22Rv1 (cell line): ENCODE data around the gene SPNS3.

ENCODE experiments used
- H3K27ac ChIP-seq: fragments of 450-650 bp; 2 replicates; pipeline ENCODE4 v1.5.1; 2017
- CTCF ChIP-seq: fragments of 450-650 bp; IDR thresholded peaks from 2 replicates; pipeline ENCODE4 v1.5.1; 2017; ENCODE audit warnings: mild to moderate bottlenecking
- ZFX ChIP-seq: fragments of 450-650 bp; IDR thresholded peaks from 2 replicates; pipeline ENCODE4 v1.6.1; 2017; ENCODE audit warnings: antibody characterized with exemption, borderline replicate concordance

SPNS3 gene

DNA sequence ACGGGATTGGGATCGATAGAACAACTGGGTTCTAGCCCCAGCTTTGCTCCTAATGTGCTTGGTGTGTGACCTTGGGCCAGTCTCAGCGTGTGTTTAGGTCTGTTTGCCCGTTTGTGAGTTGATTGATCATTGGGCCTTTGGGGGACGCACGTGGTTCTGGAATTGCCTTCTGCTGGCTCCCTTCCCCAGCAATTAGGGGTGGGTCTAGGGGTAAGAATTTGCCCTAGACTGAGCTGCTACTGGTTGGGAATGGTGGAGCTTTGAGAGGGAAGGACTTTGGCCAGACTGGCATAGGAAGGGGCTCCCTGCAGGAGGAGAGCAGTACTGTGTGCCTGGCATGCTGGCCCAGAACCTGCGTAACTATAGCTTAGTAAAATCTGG lies 66.4 kb downstream of the SPNS3 start:
- no peak overlapping the region for H3K27ac ChIP-seq
- TF ChIP-seq CTCF (no peak), ZFX (no peak)

GRCh38 chr17:4501295-4501949 lies 67.7 kb downstream of the SPNS3 start:
- TF ChIP-seq CTCF (no peak), ZFX (no peak)
- H3K27ac ChIP-seq: no peak overlapping the region

DNA sequence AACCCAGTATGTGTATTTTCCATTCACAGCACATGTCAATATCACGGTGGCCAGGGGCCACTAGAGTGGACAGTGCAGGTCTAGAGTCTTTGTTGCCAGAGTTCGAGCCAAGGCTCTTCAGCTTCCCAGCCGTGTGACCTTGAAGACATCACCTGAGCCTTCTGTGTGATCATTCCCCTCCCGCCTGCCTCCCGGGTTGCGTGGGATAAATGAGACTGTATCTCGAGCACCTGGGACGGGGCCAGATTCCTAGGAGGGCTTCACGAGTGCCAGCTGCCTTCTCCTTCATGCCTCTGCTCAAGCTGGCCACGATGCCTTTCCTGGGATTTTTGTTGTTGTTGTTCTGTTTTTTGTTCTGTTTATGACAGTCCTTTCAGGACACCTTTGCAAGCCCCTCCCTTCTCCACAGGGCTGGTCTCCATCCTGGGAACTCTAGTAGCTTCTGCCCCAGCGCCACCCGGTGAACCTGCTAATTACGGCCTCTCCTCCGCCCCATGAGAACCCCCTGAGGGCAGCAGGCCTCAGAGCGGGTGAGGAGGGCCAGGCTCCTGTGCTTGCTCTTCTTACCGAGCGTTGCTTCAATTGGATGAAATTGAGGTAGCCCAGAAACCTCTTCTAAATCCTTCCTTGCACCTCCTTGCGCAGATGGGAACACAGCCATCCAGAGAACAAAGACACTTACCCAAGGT lies 68.9 kb downstream of the SPNS3 start:
- TF ChIP-seq CTCF (no peak), ZFX (no peak)

DNA sequence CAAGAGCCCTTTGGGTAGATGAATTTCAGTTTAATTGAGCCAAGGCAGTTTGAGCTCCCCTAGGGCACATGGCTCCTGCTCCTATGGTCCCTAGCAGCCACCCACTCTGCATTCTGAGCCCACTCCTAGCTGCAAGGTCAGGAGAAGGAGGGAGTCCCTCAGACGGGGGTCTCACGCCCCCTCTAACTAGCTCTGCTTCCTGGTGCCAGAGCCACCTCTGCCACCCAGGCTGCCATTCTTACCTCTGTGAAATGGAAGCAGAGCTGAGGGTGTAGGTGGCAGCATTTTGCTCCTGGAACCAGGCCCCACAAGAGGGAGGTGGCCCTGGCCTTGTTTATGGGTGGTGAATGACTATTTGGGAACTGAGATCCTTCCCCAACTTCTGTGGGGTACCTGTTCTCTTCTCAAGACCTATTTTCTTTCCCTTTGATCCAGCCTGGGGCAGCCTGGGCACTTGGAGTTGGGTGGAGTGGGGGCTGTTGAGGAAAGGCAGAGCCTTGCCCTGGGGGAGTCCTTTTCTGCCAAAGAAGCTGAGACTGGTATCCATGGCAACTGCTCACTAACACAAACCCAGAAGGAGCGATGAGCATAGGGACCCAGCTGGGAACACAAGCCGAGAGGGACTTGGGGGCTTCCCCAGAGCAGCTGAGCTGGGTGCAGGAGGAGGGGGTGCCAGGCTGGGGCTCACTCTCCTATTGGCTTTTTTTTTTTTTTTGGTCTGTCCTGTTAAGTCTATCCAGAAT lies 69.7 kb downstream of the SPNS3 start:
- TF ChIP-seq CTCF (no peak), ZFX (no peak)
- no peak overlapping the region for H3K27ac ChIP-seq

More for the DNA sequence above, 68.9 kb downstream of the SPNS3 start:
- H3K27ac ChIP-seq: no peak overlapping the region

GRCh38 chr17:4504188-4504587 lies 70.4 kb downstream of the SPNS3 start:
- H3K27ac ChIP-seq: no peak overlapping the region
- no peak for TF ChIP-seq CTCF
- no peak for TF ChIP-seq ZFX

GRCh38 chr17:4505187-4505586 lies 71.4 kb downstream of the SPNS3 start:
- no peak for TF ChIP-seq ZFX
- TF ChIP-seq CTCF: no peak
- no peak overlapping the region for H3K27ac ChIP-seq
